Middle frontal gyrus (tissue), 1 donor: ENCODE data around the gene ARHGAP40.

Experiments used
- DNase-seq: peaks from one replicate; pipeline ENCODE4 v3.0.0-alpha.2; 2015; ENCODE audit warnings: low spot score; ENCODE audit errors: extremely low spot score

Gene ARHGAP40

GRCh38 chr20:38617011-38617829 lies 15.6 kb downstream of the ARHGAP40 start:
- no peak for DNase-seq

- no peak for DNase-seq
These were observed 16.2 kb downstream of the ARHGAP40 start for GRCh38 chr20:38617830-38618196.

- DNase-seq = no peak
These were observed 18.8 kb downstream of the ARHGAP40 start for GRCh38 chr20:38620441-38620840.

- DNase-seq = no peak
These were observed 21.5 kb downstream of the ARHGAP40 start for GRCh38 chr20:38623061-38623460.

GRCh38 chr20:38624084-38624483 lies 22.5 kb downstream of the ARHGAP40 start:
- DNase-seq = no peak

GRCh38 chr20:38625896-38626295 lies 24.3 kb downstream of the ARHGAP40 start:
- DNase-seq = no peak

GRCh38 chr20:38626921-38627659 lies 25.5 kb downstream of the ARHGAP40 start:
- no peak for DNase-seq

GRCh38 chr20:38628580-38629470 lies 27.2 kb downstream of the ARHGAP40 start:
- no peak for DNase-seq

- no peak for DNase-seq
These were observed 28.4 kb downstream of the ARHGAP40 start for GRCh38 chr20:38629979-38630378.

- no peak for DNase-seq
These were observed 29.1 kb downstream of the ARHGAP40 start for GRCh38 chr20:38630727-38631126.

GRCh38 chr20:38631155-38632022 lies 29.8 kb downstream of the ARHGAP40 start:
- DNase-seq = no peak

- DNase-seq = peak; percentile 17
These were observed 32.0 kb downstream of the ARHGAP40 start for GRCh38 chr20:38633577-38634093.

- DNase-seq = no peak
These were observed 34.2 kb downstream of the ARHGAP40 start for GRCh38 chr20:38635721-38636288.

GRCh38 chr20:38640521-38640920 lies 38.9 kb downstream of the ARHGAP40 start:
- no peak for DNase-seq

GRCh38 chr20:38642498-38642897 lies 40.9 kb downstream of the ARHGAP40 start:
- no peak for DNase-seq

- DNase-seq = no peak
These were observed 43.1 kb downstream of the ARHGAP40 start for GRCh38 chr20:38644588-38645260.

GRCh38 chr20:38645351-38645750 lies 43.7 kb downstream of the ARHGAP40 start:
- DNase-seq = no peak

GRCh38 chr20:38645980-38646858 lies 44.6 kb downstream of the ARHGAP40 start:
- DNase-seq = peak; percentile 57
